ENCODE results near the gene GRWD1. TPM values are rescaled to one million over a fixed set of nuclear protein-coding genes. Genes with fewer than 3 reads are reported as not detected.

The GRWD1 gene
- total RNA-seq, 1 experiment from 2014 or later = 64.8 TPM

DNA sequence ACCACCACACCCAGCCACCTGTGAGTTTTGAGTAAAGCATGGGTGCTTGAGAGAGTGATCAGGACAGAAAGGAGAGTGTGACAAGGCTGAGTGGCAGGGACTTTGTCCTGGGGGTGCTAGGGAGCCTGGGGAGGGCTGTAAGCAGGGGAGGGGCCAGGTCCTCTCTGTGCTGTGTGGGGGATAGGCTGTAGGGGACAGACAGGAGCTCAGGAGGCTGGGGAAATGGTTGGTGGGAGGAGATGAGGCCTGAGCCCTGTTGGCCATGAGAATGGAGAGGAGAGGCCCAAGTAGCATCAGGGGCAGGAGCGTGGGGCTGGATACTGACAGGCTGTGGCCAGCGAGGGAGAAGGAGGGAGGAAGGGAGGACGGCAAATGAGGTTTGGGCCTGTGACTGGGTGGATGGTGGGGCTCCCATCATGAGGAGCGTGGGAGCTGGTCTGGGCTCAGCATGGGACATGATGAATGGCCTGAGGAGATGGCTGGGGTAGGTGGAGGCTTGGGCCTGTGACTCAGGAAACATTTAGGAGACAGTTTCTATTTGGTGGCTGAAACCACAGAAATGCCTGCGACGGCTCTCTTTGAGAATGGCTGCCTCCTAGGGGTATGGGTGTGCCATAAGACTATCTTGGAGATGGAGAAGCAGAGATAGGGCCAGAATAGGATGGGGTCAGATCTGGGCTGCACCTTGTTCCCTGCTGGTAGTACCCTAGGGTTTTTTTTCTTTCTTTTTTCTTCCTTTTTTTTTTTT lies 27.3 kb upstream of the GRWD1 start:
- H3K9me3 ChIP-seq (ENCODE audit: control insufficient read depth in 1 of 2, insufficient read depth in 1 of 2, low read depth in 1 of 2, low read length in 2 of 2) = no peaks in the 10 kb centered on the region
- no TSS peak for BruUV-seq (replicated peaks)
- no peaks in the 10 kb centered on the region for H4K20me1 ChIP-seq (ENCODE audit: insufficient read depth)
- DNase-seq (ENCODE audit: low read depth, low spot score) = no peak
- intact Hi-C loops (cut with micrococcal nuclease) = no loop called here
- no peak overlapping the region for H3K4me2 ChIP-seq (ENCODE audit: low read length)
- H3K4me3 ChIP-seq (replicated peaks in 1 of 2; ENCODE audit: low read depth in 1 of 2, low read length in 2 of 2) = no peak overlapping the region
- CTCF ChIA-PET = interaction anchor here (0.6 kb wide), 1 partner anchor 31 kb away, joined by 4 read pairs; no protein-coding TSS in a partner anchor
- H3K9me2 ChIP-seq (ENCODE audit: insufficient read depth) = no peaks in the 10 kb centered on the region
- TF ChIP-seq YY1 (IDR thresholded peaks at IDR 0.05; ENCODE audit: extremely low read depth, insufficient replicate concordance, low read depth, low read length) (no peak), ZNF274 (IDR thresholded peaks at IDR 0.05; ENCODE audit: low read depth, low read length) (no peak)
- TF ChIP-seq, protein P1, sequence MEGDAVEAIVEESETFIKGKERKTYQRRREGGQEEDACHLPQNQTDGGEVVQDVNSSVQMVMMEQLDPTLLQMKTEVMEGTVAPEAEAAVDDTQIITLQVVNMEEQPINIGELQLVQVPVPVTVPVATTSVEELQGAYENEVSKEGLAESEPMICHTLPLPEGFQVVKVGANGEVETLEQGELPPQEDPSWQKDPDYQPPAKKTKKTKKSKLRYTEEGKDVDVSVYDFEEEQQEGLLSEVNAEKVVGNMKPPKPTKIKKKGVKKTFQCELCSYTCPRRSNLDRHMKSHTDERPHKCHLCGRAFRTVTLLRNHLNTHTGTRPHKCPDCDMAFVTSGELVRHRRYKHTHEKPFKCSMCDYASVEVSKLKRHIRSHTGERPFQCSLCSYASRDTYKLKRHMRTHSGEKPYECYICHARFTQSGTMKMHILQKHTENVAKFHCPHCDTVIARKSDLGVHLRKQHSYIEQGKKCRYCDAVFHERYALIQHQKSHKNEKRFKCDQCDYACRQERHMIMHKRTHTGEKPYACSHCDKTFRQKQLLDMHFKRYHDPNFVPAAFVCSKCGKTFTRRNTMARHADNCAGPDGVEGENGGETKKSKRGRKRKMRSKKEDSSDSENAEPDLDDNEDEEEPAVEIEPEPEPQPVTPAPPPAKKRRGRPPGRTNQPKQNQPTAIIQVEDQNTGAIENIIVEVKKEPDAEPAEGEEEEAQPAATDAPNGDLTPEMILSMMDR (IDR thresholded peaks at IDR 0.05 in 2 of 3, conservative IDR thresholded peaks at IDR 0.05 in 1 of 3; ENCODE audit: borderline replicate concordance in 1 of 3, insufficient read depth in 1 of 3, low read depth in 2 of 3, low read length in 2 of 3) = 0 out of 6 replicates have a peak, but pooled peaks of 1 of the 3 experiments have one; percentile 8
- no peak overlapping the region for H2AFZ ChIP-seq (ENCODE audit: low read depth, low read length, poor library complexity, severe bottlenecking)
- RAD21 ChIA-PET (ENCODE audit: low non-redundant PET in 1 of 2, low total read pairs in 2 of 2, uncharacterized antibody in 2 of 2, unreplicated experiment in 2 of 2) = interaction anchor here in 1 of 2 experiments (0.5 kb wide), 1 partner anchor 150 kb away, joined by 4 read pairs; no protein-coding TSS in a partner anchor
- peak overlapping the region; percentile 19; the same call in 1 of the 2 replicates for H3K27ac ChIP-seq (ENCODE audit: low read depth, low read length)
- peaks cover 8 to 27% of the 10 kb centered on the region in 2 experiments for H3K4me1 ChIP-seq (ENCODE audit: control insufficient read depth in 1 of 2, insufficient read depth in 2 of 2, low read length in 2 of 2)
- ATAC-seq = peak; percentile 33; the same call in 1 of the 2 replicates
- no peak overlapping the region for H3K9ac ChIP-seq (ENCODE audit: low read length)
- no peaks in the 10 kb centered on the region for H3K27me3 ChIP-seq (ENCODE audit: insufficient read depth, low read length)
- POLR2A ChIA-PET = no interaction called here
- H3K79me2 ChIP-seq (ENCODE audit: insufficient read depth, low read length) = no peaks in the 10 kb centered on the region
- peaks cover 18 to 20% of the 10 kb centered on the region in 2 experiments for H3K36me3 ChIP-seq (ENCODE audit: control insufficient read depth in 1 of 2, insufficient read depth in 2 of 2, low read length in 2 of 2)
